Embryonic facial prominence (tissue), 1 donor: ENCODE measurements around the gene CCDC6.
"Not testable (repeated sequence)": the region's sequence is repeated elsewhere in the genome, so short reads cannot be mapped to it uniquely, and the experiment has no call there.

Experiments
- DNase-seq: peaks from one replicate; pipeline ENCODE4 v3.0.0-alpha.2; 2016; ENCODE audit errors: extremely low spot score

The CCDC6 gene

DNA sequence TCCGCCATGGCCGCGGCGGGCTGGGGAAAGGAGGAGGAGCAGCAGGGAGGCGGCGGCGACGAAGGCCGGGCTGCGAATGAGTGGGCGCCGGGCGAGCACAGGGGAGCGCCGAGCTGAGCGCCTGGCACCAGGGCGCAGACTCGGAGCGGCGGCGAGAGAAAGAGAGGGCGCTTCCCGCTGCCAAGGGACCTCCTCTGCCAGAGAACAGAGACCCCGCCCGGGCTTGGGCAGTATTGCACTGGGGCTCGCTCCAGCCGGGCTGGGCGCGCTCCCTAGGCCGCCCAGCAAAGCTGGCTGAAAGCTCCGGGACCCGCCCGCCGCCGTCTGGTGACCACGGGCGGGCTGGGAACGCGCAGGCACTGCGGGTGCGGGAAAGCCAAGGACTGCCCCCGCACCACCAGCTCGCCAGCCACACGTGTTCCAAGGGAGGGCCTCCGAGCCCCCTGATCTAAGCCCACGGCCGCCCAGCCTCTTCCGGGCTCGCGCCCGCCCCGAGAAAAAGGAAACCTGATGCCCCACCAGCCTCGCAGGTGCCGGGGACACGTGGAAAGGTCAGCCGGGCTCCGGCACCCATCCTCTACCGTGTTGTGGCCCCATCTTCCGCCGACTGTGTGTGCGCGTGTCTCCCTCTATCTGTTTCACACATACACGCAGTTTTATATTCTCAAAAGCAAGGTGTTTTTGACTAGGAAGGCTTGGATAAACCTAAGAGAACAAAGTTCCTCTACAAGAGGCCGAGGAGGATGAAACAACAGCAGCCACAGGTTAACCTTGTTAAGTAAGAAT lies at the start of gene CCDC6:
Gene CCDC6 (minus strand): TSS at position 140 of the 786 bp plus-strand sequence. CDS start 132 bp downstream, at position 8.
- DNase-seq = peak; percentile 90

DNA sequence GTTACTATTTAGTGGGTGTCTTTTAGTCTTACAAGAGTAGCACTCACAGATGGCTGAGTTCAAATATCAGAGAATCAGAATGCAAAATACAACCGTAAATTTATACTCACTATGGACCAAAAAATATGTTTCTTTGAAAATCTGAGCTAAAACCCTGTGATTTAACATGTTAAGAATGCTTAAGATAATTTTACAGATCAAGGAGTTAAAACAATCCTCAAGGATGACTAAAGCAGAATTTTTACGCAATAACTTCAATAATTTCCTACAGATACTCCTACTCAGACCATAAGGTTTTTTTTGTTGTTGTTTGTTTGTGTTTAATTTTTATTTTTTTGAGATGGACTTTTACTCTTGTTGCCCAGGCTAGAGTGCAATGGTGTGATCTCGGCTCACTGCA lies 47.9 kb upstream of the CCDC6 start:
- no peak for DNase-seq

GRCh38 chr10:59953711-59954110 lies 47.4 kb upstream of the CCDC6 start:
- DNase-seq = not testable (repeated sequence)

GRCh38 chr10:59950105-59950504 lies 43.7 kb upstream of the CCDC6 start:
- no peak for DNase-seq

DNA sequence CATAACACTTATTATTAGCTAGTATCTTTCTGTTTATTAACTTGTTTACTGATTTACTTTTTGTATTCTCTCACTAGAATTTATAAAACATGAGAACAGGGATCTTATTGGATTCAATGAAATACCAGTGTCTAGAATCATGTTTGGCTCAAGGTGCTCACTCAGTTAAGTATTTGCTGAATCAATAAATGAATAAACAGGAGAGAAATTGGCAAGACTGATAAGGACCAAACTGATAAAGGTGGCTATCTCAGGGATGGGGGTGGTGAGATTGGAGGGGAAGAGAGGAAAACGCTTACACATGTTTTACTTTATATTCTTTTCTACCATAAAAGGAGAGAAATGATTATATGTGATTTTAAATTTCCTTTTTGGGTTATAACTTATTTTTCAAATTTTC lies 43.3 kb upstream of the CCDC6 start:
- no peak for DNase-seq

- no peak for DNase-seq
These were observed 39.6 kb upstream of the CCDC6 start for GRCh38 chr10:59945991-59946390.

DNA sequence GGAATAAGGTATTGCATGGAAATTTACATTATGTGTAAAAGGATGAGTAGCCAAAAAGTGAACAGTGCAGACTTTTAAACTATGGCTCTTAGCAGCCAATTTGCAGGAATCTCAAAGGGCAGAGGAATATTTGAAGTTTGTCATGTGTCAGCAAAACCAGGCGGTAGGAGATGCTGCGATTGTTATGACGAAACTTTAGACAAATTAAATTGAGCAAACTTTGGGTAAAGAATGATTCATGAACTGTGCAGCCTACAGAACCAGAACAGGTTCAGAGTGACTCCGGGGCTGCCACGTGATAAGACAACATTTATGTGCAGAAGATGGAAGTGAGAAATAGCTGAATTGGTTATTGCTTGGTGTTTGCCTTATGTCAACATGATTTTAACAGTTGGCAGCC lies 39.2 kb upstream of the CCDC6 start:
- DNase-seq = no peak

DNA sequence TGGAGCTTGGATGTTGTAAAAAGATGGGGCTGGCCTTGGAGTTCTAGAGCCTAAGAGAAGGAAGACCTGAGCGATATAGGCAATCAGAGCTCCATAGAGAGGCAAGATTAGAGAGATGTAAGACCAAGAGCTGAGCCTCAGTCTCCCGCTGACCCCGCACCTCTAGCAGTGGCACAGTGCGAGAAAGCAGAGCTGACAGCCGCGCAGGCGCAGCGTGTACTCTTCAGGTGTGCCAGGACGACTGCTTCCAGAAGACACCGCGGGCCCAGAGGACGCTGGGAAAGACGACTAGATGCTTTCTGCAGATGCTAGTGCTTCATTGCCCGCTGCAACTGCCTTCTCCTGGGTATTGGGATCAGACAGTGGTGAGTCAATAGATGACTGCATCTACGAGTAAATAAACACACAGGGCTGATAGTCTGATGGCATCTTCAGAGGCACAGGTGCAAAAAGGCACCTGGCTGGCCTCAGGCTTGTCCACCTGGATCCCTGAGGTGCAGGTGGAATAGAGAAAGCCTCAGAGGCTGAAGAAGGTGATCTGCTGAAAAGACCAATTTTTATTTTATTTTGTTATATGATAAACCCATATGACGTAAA lies 38.1 kb upstream of the CCDC6 start:
- DNase-seq = no peak

- no peak for DNase-seq
These were observed 36.2 kb upstream of the CCDC6 start for GRCh38 chr10:59942556-59942955.

GRCh38 chr10:59937720-59938119 lies 31.4 kb upstream of the CCDC6 start:
- DNase-seq = no peak

GRCh38 chr10:59934701-59935100 lies 28.3 kb upstream of the CCDC6 start:
- DNase-seq = no peak

DNA sequence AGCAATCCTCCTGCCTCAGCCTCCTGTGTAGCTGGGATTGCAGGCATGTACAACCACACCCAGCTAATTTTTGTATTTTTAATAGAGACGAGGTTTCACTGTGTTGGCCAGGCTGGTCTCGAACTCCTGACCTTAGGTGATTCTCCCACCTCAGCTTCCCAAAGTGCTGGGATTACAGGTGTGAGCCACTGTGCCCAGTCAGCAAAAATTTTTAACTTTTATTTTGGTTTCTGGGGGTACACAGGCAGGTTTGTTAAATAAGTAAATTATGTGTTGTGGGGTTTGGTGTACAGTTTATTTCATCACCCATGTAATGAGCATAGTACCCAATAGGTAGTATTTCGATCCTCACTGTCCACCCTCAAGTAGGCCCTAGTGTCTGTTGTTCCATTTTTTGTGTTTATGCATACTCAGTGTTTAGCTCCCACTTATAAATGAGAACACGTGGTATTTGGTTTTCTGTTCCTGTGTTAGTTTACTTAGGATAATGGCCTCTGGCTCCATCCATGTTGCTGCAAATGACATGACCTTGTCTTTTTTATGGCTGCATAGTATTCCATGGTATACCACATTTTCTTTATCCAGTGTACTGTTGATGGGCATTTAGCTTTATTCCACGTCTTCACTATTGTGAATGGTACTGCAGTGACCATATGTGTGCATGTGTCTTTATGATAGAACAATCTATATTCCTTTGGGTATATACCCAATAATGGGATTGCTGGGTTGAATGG lies 24.6 kb upstream of the CCDC6 start:
- DNase-seq = not testable (repeated sequence)

GRCh38 chr10:59926086-59926485 lies 19.7 kb upstream of the CCDC6 start:
- no peak for DNase-seq

- DNase-seq = no peak
These were observed 16.6 kb upstream of the CCDC6 start for GRCh38 chr10:59922907-59923306.

DNA sequence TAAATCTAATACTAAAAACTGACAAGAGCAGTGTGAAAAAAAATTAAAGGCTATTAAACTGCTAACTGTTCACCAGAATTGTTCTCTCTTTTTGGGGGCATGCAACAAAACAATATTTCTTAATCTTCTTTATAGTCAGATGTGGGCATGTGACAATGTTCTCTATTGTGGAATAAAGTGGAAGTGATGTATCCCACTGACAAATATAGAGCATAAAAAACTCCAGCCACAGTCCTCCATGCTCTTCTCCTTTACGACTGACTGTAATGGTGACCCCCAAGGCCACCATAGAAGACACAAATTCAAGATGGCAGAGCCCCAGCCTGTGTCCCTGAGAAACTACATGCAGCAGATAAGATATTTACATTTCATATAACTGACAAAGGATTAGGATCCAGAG lies 11.6 kb upstream of the CCDC6 start:
- DNase-seq = no peak

- no peak for DNase-seq
These were observed 7.3 kb upstream of the CCDC6 start for GRCh38 chr10:59913547-59914237.

DNA sequence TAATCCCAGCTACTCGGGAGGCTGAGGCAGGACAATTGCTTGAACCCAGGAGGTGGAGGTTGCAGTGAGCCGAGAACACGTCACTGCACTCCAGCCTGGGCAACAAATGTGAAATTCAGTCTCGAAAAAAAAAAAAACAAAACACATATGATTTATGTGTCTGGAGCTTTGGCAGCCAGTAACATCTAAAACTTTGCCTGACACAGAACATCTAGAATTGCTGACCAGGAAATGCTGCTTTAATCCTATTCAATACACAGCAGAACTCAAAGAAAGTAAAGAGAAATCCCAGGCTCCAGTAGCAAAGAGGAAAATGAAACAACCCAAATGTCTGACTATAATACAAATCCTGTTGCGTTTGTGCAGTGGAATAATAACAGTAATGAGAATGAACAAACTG lies 4.5 kb upstream of the CCDC6 start:
- DNase-seq = no peak

DNA sequence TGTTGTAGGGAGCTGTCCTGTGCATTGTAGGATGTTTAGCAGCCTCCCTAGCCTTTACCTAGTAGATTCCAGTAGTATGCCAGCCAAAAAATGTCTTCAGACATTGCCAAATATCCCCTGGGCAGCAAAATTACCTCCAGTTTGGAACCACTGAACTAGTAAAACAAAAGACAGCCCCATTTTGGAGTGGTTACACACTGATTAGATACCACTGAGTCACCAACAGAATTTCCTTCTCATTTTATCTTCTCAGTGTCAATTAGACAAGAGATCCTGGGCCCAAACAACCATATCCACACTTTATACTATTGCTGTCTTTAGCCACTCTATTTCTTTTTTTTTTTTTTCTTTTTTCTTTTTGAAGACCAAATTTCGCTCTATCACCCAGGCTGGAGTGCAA lies 3.5 kb upstream of the CCDC6 start:
- no peak for DNase-seq

DNA sequence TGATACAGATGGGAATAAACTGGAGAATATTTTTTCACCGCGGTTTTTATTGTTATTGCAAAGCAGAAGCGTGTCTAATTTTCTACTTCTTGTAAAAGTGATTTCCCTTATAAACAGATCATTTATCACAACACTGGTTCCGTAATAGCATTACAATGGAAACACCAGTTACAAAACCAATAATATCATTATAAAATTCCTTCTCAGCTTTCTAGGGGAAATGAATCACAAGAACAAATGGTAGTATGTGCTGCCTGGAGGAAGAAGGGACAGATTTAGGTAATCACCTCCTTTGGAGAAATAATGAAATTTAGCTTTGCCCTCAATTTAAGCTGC lies 2.4 kb upstream of the CCDC6 start:
- no peak for DNase-seq

- peak; percentile 78 for DNase-seq
These were observed 1.8 kb upstream of the CCDC6 start for GRCh38 chr10:59907918-59908807.

DNA sequence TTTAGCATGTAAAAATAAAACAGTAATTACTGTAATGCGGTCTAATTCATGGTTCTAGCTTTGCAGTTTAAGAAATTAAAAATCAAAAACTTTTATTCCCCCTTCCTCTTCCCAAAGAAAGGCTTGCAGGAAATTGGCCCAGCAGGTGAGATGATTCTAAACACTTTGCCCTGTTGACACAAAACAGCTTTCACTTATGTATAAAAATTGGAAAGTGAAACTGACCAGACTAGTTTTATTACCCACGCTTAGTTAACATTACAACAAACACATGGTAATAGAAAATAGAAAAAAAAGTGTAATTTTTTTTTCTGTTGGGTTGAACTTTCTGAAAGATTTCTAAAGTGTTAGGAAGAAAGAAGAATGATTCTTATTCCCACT lies 1.2 kb upstream of the CCDC6 start:
- no peak for DNase-seq
